G401 (cell line): Measurements from ENCODE around the gene CCDC34. TPM values are rescaled to one million over a fixed set of nuclear protein-coding genes. Genes with fewer than 3 reads are reported as not detected.

Source experiments
- DNase-seq: peaks from one replicate; pipeline ENCODE4 v3.0.0-alpha.2; 2015; ENCODE audit warnings: low spot score
- in situ Hi-C: cut with HindIII; loops from 2 replicates; pipeline ENCODE4 v1.10.0; 2016; ENCODE audit warnings: low sequenced_read_pairs, mixed read lengths
- total RNA-seq: library from RNA; depleted of rRNA; stranded (reverse); fragments of >200 nt; shearing (Covaris generic); gene quantifications from 2 replicates; pipeline ENCODE4 v1.2.3, GENCODE V29; 2014

Gene CCDC34
- total RNA-seq, 1 experiment from 2014 or later = 8.2 TPM

GRCh38 chr11:27372164-27372563, 9.1 kb upstream of the CCDC34 start:
- no peak for DNase-seq
- in situ Hi-C loops = no loop called here

DNA sequence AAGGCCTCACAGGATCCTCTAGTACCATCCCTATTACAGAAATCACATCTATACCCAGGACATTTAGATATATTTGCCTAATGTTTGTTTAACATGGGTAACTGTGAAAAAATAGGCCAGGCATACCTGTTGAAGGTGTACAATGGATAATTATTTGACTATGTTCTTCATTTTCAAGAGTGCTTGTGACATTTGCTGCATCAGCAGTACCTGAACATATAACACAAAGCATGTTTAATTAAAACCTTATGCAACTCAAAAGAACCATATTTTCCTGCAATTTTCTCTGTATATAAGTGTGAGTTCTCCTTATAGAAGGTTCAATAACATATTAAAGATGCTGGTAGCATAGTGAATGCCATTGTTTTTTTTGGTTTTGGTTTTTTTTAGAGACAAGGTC, 8.5 kb upstream of the CCDC34 start:
- in situ Hi-C loops = no loop called here
- DNase-seq = no peak

- in situ Hi-C loops = no loop called here
Observed at GRCh38 chr11:27370374-27370773, 7.4 kb upstream of the CCDC34 start.

DNA sequence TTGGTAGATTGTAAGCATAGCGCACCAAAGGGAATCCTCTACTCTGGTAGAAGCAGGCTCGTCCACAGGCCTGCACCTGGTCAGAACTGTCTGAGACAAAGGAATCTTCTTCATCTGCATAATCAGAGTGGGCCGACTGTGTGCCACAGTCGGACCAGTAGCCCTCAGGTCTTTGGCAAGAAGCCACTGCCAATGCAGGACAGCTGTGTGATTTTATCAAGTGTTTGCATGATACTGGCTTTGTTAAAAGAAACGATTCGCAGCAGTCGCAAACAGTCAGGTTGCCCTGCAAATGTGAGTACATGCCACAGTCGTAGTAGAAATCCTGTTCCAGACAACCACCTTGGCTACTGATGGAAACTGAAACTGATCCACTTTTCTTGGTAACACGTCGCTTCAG, 4.9 kb upstream of the CCDC34 start:
- in situ Hi-C loops = no loop called here
- DNase-seq = no peak

More at GRCh38 chr11:27370374-27370773, 7.4 kb upstream of the CCDC34 start:
- DNase-seq = no peak

GRCh38 chr11:27363576-27364117, 632 bp upstream of the CCDC34 start:
- DNase-seq = no peak
- in situ Hi-C loops = no loop called here

DNA sequence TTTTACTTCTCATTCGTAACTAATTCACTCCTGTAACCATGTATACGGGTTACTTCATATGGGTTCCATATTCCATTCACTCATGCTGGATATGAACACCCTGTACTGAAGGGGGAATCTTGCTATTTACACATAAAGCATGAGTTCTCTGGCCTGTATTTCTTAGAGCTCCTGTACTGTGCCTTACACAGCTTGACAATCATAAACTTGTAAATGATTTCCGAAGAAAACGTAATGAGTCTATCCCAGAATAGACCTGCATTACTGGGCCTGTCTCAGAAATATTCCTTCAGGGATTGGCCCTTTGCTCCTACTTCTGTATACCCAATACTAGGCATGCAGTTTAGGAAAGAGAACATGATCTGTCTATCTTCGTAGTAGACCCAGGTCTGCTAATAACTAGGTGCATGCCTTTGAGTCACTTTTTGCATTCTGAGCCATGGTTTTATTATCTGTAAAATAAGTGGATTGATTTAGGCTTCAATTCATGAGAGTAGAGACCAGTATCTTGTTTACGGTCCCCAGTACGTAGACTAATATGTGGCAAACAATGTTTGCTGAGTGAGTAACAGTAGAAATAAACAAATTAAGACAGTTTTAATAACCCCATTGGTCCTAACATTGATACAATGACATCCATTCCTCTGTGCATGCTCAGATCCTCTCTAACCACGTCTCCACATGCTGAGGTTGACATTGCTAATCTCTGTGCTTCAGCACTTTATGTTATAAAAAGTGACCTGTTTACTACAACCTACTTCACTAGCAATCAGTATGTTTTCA, 1.2 kb downstream of the CCDC34 start:
- in situ Hi-C loops = no loop called here

DNA sequence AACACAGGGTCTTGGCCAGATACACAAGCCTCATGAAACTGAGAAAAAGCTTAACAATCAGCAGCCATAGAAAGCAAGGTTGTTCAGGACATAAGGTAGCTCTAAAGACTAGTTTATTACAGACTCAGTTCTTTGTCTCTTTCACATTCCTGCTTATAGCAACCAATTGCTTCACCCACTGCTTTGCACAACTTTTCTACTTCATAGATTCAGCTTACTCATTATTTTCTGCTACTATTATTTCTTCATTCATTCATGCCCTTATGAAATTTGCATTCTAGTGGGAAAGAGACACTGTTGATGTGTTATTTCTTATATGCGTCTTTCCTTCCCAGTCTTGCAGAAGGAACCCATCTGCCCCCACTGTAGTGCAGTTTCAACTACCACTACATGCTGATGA, 4.7 kb downstream of the CCDC34 start:
- in situ Hi-C loops = no loop called here

More for the DNA sequence above, 1.2 kb downstream of the CCDC34 start:
- no peak for DNase-seq

DNA sequence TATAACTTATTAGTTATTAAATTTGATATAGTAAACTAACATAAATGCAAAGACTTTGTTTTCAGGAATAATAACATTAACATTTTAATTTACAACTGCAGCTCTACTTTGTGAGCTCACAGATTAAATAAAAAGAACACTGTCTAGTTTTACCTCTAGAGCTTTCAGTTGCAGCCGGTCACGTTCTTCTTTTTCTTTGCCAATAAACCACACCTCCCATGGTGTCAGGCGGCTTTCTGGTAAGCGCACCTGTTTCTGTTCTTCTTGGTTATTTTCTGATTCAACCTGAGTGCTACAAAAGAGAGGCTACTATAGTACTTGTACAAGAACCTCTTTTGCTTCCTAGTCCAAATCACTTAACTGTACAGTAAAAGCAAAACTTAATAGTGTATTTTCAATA, 5.8 kb downstream of the CCDC34 start:
- in situ Hi-C loops = no loop called here
- peak; percentile 53 for DNase-seq

More for the DNA sequence above, 4.7 kb downstream of the CCDC34 start:
- no peak for DNase-seq

DNA sequence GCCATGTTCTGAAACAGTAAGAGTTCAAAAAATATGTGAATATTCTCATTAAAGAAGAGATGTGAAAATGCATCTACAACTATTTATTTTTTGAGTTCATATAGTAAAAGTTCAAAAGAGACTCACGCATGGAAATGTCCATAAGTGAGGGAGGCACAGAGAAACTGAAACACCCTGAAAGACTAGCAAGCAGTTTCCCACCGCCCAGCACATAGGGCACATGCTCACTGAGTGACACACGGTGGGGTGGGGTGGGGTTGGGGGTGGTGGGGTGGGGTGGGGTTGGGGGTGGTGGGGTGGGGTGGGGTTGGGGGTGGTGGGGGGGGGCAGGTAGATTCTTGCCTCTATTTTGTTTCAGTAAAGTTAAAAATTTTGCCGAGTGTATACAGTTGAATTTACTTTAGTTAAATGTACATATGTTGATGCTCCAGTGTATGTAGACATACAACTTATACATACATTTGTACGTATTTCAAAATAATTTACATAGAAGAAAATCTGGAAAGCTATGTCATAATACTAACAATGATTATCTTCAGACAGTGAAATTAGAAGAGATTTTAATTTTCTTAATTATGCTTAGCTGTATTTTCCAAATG, 6.3 kb downstream of the CCDC34 start:
- in situ Hi-C loops = no loop called here
- no peak for DNase-seq

- DNase-seq = no peak
- in situ Hi-C loops = no loop called here
Observed at GRCh38 chr11:27355575-27356104, 7.4 kb downstream of the CCDC34 start.

DNA sequence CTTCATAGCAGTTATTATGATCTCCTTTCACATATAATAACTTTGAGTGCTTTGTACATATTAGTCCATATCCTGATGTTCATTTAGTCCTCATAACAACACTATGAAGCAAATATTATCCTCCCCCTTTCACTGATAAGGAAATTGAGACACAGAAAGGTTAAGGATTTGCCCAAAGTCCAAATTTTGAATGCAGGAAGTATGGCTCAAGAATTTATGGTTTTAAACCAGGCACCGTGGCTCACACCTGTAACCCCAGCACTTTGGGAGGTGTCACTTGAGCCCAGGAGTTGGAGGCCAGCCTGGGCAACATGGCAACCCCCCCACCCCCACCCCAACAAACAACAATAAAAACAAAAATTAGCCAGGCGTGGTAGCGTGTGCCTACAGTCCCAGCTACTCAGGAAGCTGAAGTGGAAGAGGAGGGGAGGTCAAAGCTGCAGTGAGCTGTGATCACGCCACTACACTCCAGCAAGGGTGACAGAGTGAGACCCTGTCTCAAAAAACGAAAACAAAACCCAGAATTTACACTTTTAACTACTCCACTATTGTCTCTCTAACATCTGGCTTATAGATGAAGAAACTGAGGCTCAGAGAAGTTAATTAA, 8.6 kb downstream of the CCDC34 start:
- DNase-seq = no peak
- in situ Hi-C loops = no loop called here

GRCh38 chr11:27353593-27354358, 9.2 kb downstream of the CCDC34 start:
- DNase-seq = no peak
- in situ Hi-C loops = no loop called here

- DNase-seq = no peak
- in situ Hi-C loops = no loop called here
Observed at GRCh38 chr11:27352781-27353180, 10.2 kb downstream of the CCDC34 start.

DNA sequence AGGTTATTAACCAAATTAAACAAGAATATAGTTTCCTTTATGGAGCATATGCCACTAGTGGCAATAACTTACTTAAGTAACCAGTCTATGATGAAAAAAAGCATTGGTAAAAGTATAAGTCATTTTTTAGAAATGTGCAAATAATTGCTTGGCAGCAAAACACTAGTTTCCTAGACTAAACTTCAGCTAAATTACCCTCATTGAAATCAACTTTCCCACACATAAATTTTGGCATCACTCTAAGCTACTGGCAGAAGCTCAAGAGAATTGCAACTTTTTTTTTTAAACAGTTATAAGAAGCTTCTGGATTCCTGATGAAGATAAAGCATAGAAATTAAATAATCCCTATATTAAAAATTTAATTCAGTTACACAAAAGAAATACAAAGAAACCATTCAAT, 12.5 kb downstream of the CCDC34 start:
- no peak for DNase-seq
- in situ Hi-C loops = no loop called here

DNA sequence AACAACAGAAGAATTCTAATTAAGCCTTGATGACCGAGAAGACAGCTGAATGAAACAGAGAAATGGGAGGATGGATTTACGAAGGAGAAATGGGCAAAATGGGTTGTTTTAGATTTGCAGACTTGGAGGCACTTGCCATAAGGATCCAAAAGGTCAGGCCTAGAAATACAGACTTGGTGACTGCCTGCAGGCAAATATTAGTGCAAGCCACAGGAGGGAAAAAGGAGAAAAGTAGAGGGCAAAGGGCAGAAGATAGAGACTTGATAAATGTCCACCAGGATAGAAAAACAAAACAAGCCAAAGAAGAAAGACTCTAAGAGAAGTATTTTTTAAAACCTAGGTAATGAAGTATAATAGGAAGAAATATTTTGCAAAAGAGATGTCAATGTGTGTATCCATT, 13.1 kb downstream of the CCDC34 start:
- in situ Hi-C loops = no loop called here
- no peak for DNase-seq

DNA sequence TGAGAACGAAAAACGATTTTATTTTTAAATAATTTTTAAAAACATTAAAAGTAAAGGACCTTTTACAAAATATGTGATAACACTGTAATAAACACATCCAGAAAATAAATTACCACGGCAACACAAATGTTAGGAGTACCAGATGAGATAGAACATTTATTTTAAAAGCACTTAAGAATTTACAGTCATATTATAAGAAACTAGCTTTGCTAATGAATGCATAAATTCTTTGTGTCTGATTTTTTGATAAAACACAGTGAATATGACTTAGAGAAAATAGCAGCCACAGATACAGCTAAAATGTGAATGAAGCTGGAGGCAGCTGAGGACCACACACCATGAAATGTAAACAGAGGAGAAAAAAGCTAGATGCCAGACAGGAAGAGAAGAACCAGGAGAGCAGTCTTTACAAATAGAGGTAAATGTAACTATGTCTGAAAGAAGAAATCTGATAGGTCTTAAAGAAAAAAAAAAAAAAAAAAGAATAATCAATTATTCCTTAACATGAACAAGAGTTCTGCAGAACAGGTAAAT, 14.6 kb downstream of the CCDC34 start:
- in situ Hi-C loops = no loop called here
- no peak for DNase-seq

DNA sequence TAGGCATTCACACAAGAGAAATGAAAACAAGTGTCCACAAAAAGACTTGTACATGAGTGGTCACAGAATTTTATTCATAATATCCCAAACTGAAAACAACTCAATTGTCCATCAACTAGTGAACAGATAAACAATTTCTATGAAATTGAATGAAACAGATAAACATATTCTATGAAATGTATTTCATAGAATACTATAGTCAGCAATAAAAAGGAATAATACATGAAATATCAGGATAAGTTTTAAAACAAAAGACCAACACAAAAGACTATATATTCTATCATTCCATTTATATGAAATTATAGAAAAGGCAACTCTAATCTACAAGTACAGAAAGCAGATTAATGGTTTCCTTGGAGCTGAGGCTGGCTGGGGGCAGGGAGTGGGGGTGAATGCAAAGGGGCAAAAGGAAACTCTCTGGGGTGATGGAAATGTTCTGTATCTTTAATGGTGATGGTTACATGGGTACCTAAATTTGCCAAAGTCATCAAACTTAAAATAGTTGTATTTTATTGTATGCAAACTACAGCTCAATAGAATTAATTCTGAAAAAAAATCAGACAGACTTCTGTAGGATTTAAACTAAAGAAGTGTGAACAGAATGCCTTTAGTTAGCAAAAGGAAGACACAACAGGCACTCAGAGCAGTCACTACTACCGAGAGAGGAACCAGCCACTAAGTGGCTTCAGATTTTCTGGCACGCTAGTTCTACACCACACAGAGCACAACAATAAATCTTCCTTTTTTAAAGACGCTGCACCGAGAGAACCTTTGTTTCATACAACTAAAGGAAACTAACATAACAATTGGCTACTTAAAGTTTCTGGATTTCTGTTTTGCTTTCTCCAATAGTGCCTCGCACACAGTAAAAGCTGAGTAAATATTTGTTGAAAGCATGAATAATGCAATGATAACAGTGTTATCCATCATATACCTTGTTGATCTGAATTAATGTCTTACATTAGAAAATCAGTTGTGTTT, 15.4 kb downstream of the CCDC34 start:
- no peak for DNase-seq
- in situ Hi-C loops = no loop called here

- in situ Hi-C loops = no loop called here
- DNase-seq = no peak
Observed at GRCh38 chr11:27339941-27340340, 23.1 kb downstream of the CCDC34 start.
